Pancreas (tissue), 10 donors: ENCODE results near the gene CDH4. TPM values are rescaled to one million over a fixed set of nuclear protein-coding genes. Genes with fewer than 3 reads are reported as not detected.

Experiments
- ATAC-seq, 4 donors: fragments of 200-7000 bp; cut with Tn5 transposase; one replicate each; pipeline versions ENCODE4 v1.8.0 to v1.9.1; 2020; ENCODE audit warnings: mild to moderate bottlenecking in 4 of 4, moderate library complexity in 4 of 4
- DNase-seq, 6 donors: peaks; one replicate each; pipeline ENCODE4 v3.0.0-alpha.2; 2020
- FAIRE-seq: peaks from 2 replicates; lab custom pipeline; 2012; peaks lifted over from hg19 to GRCh38; lab: Jason Lieb, UNC
- H3K27ac ChIP-seq, 4 donors: fragments of 200-600 bp; sonication (generic); 1 replicate in 3 of 4; 2 replicates in 1 of 4; pipeline versions ENCODE4 v1.5.0 to v1.8.0; 2020
- H3K27me3 ChIP-seq, 4 donors: fragments of 200-600 bp; one replicate each; pipeline ENCODE4 v1.8.0; 2021
- H3K36me3 ChIP-seq, 3 donors: fragments of 200-600 bp; sonication (generic) in 1 of 3; one replicate each; pipeline versions ENCODE4 v1.5.0 to v1.8.0; 2020 to 2021
- H3K4me1 ChIP-seq, 3 donors: fragments of 200-600 bp; one replicate each; pipeline ENCODE4 v1.8.0; 2021
- H3K4me3 ChIP-seq, 4 donors: fragments of 200-600 bp; sonication (generic) in 2 of 4; one replicate each; pipeline versions ENCODE4 v1.5.0 to v1.8.0; 2020 to 2021
- H3K9me3 ChIP-seq, 4 donors: fragments of 200-600 bp; one replicate each; pipeline ENCODE4 v1.8.0; 2021
- WGBS, 2 donors: extraction: QIAGEN DNeasy Blood & Tissue Kit; methylation state at CpG; one replicate each; pipeline ENCODE4 v1.1.7; 2013; 5-methylcytosine and 5-hydroxymethylcytosine counted together
- intact Hi-C, 3 donors: fragments of 100-400 bp; cut with DNase I; formaldehyde crosslinking; loops; one replicate each; pipeline versions ENCODE4 v1.11.1 to v1.14.2; 2022
- polyA plus RNA-seq, 2 donors: library from polyadenylated mRNA; stranded (reverse); fragments of 200-250 nt; gene quantifications; one replicate each; pipeline ENCODE4 v1.2.3, GENCODE V29; 2013
- total RNA-seq, 6 donors: library from RNA; stranded (reverse); fragmentation: NEBNext Ultra II Directional in 4 of 6; extraction: Animal tissue kit (Norgen Biotek cat#: 25700) in 4 of 6; gene quantifications; one replicate each; pipeline versions ENCODE4 v1.2.1 to v1.2.4, GENCODE V29; 2021 to 2023
- TF ChIP-seq, protein P1 (sequence below), 4 donors: fragments of 200-600 bp; sonication (generic) in 3 of 4; IDR thresholded peaks; one replicate each; pipeline versions ENCODE4 v1.5.0 to v1.8.0; 2021; ENCODE audit warnings: antibody characterized with exemption in 4 of 4
- donor health status: healthy with polysubstance abuse.
- donor health status: DM: no; HTN: no; CAD: no; lungs with moderate emphysema.
- donor health status: DM: no; HTN: no; CAD: no.
- donor health status: control.
- donor health status: control.
- donor health status: Bipolar disorder and iron deficiency.
- donor health status: DM: yes; HTN: yes; CAD: no.
- donor health status: DM: no; HTN: no; CAD: no.
- donor health status: DM: no; HTN: no; CAD: no.
- donor health status: DM: yes; HTN: yes; CAD: no.

CDH4 gene
- total and polyA plus RNA-seq, 8 donors: 0.04 to 1.4 (median 0.27) TPM

DNA sequence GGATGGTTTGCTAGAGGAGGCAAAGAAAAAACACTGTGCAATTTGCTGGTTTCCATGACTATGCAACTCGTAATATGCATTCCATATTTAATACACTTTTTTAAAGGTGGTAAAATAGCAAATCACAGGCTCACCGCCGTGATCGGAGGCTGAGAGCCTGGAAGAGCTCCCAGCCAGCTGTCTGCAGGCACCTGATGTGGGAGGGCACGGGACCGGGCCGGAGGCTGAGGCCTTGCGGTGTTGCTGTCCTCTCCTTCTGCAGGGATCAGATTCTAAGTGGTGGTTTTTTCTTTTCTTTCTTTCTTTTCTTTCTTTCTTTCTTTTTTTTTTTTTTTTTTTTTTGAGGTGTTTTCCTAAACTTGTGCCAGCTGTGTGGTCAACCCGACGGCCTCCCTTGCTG is 282.3 kb downstream of the CDH4 start:
- H3K9me3 ChIP-seq: no peaks in the 10 kb centered on the region
- no peak for DNase-seq
- intact Hi-C loops: no loop called here

DNA sequence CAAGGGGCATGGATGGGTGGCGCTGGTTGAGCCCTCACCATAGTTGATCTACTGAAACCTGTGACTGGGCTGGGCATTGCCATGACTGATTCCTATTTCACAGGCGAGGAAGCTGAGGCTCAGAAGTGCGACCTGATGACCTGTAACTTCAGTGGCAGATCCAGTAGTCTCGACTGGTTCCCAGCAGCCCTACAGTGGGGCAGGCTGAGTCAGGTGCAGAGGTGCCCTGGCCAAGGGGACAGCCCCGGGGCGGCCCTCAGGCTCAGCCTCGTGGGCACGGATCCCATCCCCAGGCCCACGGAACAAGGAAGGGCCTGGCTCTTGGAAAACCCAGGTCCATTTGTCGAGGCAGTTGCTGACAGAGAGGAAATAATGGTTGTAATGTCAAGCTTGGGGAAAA is 283.0 kb downstream of the CDH4 start:
- ATAC-seq: no peak
- no peak overlapping the region for H3K27ac ChIP-seq
- H3K4me1 ChIP-seq: no peaks in the 10 kb centered on the region
- no peak for FAIRE-seq
- no peaks in the 10 kb centered on the region for H3K9me3 ChIP-seq
- intact Hi-C loops: no loop called here
- 48 to 61% methylated on average over 10 of the region's 10 CpGs for WGBS, 2 donors
- no peak overlapping the region for H3K4me3 ChIP-seq
- no peaks in the 10 kb centered on the region for H3K27me3 ChIP-seq
- TF ChIP-seq, protein P1, sequence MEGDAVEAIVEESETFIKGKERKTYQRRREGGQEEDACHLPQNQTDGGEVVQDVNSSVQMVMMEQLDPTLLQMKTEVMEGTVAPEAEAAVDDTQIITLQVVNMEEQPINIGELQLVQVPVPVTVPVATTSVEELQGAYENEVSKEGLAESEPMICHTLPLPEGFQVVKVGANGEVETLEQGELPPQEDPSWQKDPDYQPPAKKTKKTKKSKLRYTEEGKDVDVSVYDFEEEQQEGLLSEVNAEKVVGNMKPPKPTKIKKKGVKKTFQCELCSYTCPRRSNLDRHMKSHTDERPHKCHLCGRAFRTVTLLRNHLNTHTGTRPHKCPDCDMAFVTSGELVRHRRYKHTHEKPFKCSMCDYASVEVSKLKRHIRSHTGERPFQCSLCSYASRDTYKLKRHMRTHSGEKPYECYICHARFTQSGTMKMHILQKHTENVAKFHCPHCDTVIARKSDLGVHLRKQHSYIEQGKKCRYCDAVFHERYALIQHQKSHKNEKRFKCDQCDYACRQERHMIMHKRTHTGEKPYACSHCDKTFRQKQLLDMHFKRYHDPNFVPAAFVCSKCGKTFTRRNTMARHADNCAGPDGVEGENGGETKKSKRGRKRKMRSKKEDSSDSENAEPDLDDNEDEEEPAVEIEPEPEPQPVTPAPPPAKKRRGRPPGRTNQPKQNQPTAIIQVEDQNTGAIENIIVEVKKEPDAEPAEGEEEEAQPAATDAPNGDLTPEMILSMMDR (IDR thresholded peaks at IDR 0.05): no peak
- no peak for DNase-seq
- H3K36me3 ChIP-seq: no peaks in the 10 kb centered on the region

More for the DNA sequence above, 282.3 kb downstream of the CDH4 start:
- no peak for FAIRE-seq
- no peaks in the 10 kb centered on the region for H3K36me3 ChIP-seq
- H3K4me3 ChIP-seq: no peak overlapping the region
- no peaks in the 10 kb centered on the region for H3K27me3 ChIP-seq
- TF ChIP-seq, protein P1 (IDR thresholded peaks at IDR 0.05): no peak
- H3K4me1 ChIP-seq: no peaks in the 10 kb centered on the region
- WGBS, 2 donors: 71 to 75% methylated on average over 10 of the region's 10 CpGs
- no peak for ATAC-seq
- H3K27ac ChIP-seq: no peak overlapping the region

DNA sequence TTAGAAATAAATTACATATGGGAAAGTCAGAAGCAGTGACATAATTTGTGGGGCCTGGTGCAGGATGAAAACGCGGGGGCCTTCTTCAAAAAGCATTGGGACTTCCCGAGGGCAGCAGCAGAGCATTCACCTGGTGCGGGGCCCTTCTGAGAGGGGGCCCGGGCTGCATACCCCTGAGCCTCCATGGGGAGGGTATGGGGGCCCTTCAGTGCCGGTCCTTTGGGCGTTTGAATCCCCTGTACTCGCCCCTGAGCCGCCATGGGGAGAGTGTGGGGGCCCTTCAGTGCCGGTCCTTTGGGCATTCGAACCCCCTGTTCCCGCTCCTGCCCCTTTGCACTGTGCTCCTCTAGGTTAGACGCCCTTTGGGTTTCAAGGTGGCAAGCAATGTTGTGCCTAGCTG is 283.5 kb downstream of the CDH4 start:
- Histone ChIP-seq H3K27me3 (no peaks in the 10 kb centered on the region), H3K4me3 (no peak overlapping the region), H3K36me3 (no peaks in the 10 kb centered on the region), H3K4me1 (no peaks in the 10 kb centered on the region), H3K9me3 (no peaks in the 10 kb centered on the region), H3K27ac (no peak overlapping the region)
- no peak for FAIRE-seq
- ATAC-seq: no peak
- WGBS, 2 donors: 64 to 80% methylated on average over 13 of the region's 13 CpGs
- intact Hi-C loops: no loop called here
- DNase-seq: no peak
- TF ChIP-seq, protein P1 (IDR thresholded peaks at IDR 0.05): no peak

DNA sequence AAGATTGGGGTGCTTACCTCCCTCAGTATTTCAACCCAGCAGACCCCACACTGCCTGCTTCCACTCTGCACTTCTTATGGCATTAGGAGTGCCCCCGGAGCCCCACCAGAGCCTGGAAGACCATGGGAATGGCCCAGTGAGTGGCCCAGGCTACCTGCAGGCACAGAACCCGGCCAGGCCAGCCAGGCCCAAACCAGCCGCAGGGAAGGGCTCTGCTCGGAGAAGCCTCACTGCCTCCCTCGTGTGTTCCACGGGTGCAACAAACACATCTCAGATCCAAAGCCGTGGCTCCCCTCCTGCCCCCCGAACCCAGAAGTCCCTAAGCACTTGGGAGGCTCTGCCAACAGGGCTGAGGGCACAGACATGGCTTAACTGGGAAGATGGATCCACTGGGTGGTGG is 283.9 kb downstream of the CDH4 start:
- H3K4me3 ChIP-seq: no peak overlapping the region
- no peaks in the 10 kb centered on the region for H3K27me3 ChIP-seq
- H3K9me3 ChIP-seq: no peaks in the 10 kb centered on the region
- no peaks in the 10 kb centered on the region for H3K4me1 ChIP-seq
- FAIRE-seq (no peak), ATAC-seq (no peak), DNase-seq (no peak)
- H3K36me3 ChIP-seq: no peaks in the 10 kb centered on the region
- no peak overlapping the region for H3K27ac ChIP-seq
- TF ChIP-seq, protein P1 (IDR thresholded peaks at IDR 0.05): no peak
- WGBS, 2 donors: 56 to 65% methylated on average over 8 of the region's 8 CpGs
- intact Hi-C loops: no loop called here

DNA sequence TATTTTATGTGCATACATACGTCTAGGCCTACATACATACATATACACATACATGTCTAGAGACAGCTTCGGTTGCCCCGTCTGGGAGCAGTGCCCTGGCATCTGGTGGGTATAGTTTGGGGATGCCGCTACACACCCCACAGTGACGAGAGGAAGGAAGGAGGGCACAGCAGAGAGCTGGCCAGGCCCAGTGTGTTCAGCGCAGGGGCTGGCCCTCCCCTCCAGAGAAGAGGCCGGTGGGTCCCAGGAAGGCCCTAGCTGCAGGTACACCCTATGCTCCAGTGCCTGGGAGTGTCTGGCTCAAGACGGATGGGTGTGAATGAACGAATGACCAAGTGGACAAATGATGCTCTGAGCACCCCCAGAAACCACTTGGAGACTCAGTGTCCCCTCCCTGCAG is 284.6 kb downstream of the CDH4 start:
- Histone ChIP-seq H3K9me3 (no peaks in the 10 kb centered on the region), H3K36me3 (no peaks in the 10 kb centered on the region), H3K27ac (no peak overlapping the region), H3K4me1 (no peaks in the 10 kb centered on the region), H3K27me3 (no peaks in the 10 kb centered on the region), H3K4me3 (no peak overlapping the region)
- ATAC-seq (no peak), DNase-seq (no peak), FAIRE-seq (no peak)
- intact Hi-C loops: no loop called here
- TF ChIP-seq, protein P1 (IDR thresholded peaks at IDR 0.05): no peak
- WGBS, 2 donors: 68 to 76% methylated on average over 9 of the region's 9 CpGs
